Ishikawa (cell line): Measurements from ENCODE around the gene SLC8A1.

ENCODE experiments used
- CEBPB ChIP-seq: IDR thresholded peaks from 2 replicates; pipeline ENCODE4 v1.6.1; 2012
- CREB1 ChIP-seq: IDR thresholded peaks from 2 replicates; pipeline ENCODE4 v1.6.1; 2012; ENCODE audit warnings: low read depth
- EGR1 ChIP-seq: IDR thresholded peaks from 2 replicates; pipeline ENCODE4 v1.6.1; 2012
- EP300 ChIP-seq: IDR thresholded peaks from 2 replicates; pipeline ENCODE4 v1.6.1; 2012; ENCODE audit warnings: borderline replicate concordance
- FOXM1 ChIP-seq: IDR thresholded peaks from 2 replicates; pipeline ENCODE4 v1.6.1; 2012; ENCODE audit warnings: low read depth, borderline replicate concordance
- NFIC ChIP-seq: IDR thresholded peaks from 2 replicates; pipeline ENCODE4 v1.6.1; 2012
- RAD21 ChIP-seq: IDR thresholded peaks from 2 replicates; pipeline ENCODE4 v1.6.1; 2012; ENCODE audit warnings: low read depth
- TAF1 ChIP-seq: IDR thresholded peaks from 2 replicates; pipeline ENCODE4 v1.6.1; 2012; ENCODE audit warnings: low read depth, mild to moderate bottlenecking
- TCF12 ChIP-seq: IDR thresholded peaks from 2 replicates; pipeline ENCODE4 v1.6.1; 2012; ENCODE audit warnings: low read depth
- TEAD4 ChIP-seq: IDR thresholded peaks from 2 replicates; pipeline ENCODE4 v1.6.1; 2012
- YY1 ChIP-seq: IDR thresholded peaks from 2 replicates; pipeline ENCODE4 v1.6.1; 2012; ENCODE audit warnings: low read depth
- ZBTB7A ChIP-seq: IDR thresholded peaks from 2 replicates; pipeline ENCODE4 v1.6.1; 2012; ENCODE audit warnings: low read depth
- TF ChIP-seq, protein P1 (sequence below): IDR thresholded peaks from 2 replicates; pipeline ENCODE4 v1.6.1; 2012
- TF ChIP-seq, protein P2 (sequence below): IDR thresholded peaks from 2 replicates; pipeline ENCODE4 v1.6.1; 2012
- TF ChIP-seq, protein P3 (sequence below): IDR thresholded peaks from 2 replicates; pipeline ENCODE4 v1.6.1; 2012; ENCODE audit warnings: low read depth, mild to moderate bottlenecking

Gene SLC8A1

DNA sequence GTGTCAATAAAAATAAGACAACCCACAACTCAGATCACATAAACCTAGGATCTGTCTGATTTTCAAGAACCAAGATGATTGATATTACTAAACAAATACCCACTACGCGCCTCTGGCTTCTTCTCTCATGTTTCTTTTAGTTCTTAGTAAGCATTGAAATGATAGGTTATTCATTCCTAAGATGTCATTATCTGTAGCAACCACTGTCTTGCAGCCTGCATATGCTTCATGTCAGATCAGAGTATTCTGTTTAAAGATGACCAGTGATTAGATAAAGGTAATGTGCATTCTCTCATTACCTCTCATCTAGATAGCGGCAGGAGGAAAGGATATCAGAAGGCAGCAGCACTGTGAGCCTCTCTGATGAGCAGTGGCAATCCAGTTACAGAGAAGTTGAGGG is 112.9 kb downstream of the SLC8A1 start:
- TF ChIP-seq, protein P1, sequence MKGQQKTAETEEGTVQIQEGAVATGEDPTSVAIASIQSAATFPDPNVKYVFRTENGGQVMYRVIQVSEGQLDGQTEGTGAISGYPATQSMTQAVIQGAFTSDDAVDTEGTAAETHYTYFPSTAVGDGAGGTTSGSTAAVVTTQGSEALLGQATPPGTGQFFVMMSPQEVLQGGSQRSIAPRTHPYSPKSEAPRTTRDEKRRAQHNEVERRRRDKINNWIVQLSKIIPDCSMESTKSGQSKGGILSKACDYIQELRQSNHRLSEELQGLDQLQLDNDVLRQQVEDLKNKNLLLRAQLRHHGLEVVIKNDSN = no peak
- TF ChIP-seq EP300 (no peak), CEBPB (no peak), YY1 (no peak), TCF12 (no peak), TAF1 (no peak)

DNA sequence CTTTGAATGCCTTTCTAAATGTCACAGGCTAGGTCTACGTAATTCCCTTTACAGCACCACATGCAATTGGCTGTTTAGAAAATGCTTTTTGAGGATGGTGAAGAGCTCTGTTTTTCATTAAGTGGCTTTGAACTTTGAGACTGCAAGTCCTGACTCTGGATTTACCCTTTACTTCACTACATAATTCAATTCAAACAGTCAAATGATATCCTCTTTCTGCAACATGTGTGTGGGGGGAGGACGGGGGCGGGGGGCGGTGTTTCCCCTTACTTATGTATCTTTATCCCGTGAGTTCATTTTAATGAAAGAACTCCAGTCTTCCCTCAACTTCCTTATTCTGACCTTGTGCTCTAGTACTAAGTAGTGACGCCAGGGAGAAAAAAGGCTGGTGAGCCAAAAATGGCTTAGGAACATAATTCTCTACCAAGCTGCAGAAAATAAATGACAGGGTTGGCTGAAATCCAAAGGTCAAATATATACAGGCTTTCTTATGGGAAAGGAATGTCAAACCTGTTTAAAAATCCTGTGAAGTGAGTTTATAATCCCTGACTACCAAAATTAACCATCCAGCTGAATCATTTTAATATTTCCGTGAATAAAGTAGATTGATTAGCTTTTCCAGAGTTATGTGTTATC is 119.6 kb downstream of the SLC8A1 start:
- TF ChIP-seq EGR1 = no peak
- TF ChIP-seq CREB1 = no peak
- TF ChIP-seq, protein P2, sequence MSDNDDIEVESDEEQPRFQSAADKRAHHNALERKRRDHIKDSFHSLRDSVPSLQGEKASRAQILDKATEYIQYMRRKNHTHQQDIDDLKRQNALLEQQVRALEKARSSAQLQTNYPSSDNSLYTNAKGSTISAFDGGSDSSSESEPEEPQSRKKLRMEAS = no peak
- TF ChIP-seq YY1 = no peak
- TF ChIP-seq FOXM1 = no peak

DNA sequence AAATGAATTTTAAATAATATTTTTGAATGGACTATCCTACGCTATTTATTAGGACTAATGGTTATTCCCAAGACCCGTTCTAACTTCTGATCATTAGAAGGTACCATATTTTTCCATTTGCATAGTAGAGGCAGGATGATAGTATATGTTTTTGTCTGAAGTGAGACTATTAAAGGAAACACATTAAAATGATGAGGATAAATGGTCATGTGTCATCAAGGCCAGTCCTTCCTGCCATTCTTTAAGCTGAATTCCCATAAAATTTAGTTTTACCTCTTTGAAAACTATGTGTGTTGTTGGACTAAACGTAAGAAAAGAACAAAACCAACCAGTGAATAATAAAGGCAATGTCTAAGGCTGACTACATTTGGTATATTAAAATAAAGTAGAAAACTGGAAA is 121.8 kb downstream of the SLC8A1 start:
- TF ChIP-seq YY1 (no peak), NFIC (no peak), FOXM1 (no peak), TCF12 (no peak), EGR1 (no peak), EP300 (no peak), ZBTB7A (no peak), CREB1 (no peak), TAF1 (no peak), RAD21 (no peak), TEAD4 (no peak)
- TF ChIP-seq, protein P1 = no peak
- TF ChIP-seq, protein P3, sequence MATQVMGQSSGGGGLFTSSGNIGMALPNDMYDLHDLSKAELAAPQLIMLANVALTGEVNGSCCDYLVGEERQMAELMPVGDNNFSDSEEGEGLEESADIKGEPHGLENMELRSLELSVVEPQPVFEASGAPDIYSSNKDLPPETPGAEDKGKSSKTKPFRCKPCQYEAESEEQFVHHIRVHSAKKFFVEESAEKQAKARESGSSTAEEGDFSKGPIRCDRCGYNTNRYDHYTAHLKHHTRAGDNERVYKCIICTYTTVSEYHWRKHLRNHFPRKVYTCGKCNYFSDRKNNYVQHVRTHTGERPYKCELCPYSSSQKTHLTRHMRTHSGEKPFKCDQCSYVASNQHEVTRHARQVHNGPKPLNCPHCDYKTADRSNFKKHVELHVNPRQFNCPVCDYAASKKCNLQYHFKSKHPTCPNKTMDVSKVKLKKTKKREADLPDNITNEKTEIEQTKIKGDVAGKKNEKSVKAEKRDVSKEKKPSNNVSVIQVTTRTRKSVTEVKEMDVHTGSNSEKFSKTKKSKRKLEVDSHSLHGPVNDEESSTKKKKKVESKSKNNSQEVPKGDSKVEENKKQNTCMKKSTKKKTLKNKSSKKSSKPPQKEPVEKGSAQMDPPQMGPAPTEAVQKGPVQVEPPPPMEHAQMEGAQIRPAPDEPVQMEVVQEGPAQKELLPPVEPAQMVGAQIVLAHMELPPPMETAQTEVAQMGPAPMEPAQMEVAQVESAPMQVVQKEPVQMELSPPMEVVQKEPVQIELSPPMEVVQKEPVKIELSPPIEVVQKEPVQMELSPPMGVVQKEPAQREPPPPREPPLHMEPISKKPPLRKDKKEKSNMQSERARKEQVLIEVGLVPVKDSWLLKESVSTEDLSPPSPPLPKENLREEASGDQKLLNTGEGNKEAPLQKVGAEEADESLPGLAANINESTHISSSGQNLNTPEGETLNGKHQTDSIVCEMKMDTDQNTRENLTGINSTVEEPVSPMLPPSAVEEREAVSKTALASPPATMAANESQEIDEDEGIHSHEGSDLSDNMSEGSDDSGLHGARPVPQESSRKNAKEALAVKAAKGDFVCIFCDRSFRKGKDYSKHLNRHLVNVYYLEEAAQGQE = no peak
- TF ChIP-seq, protein P2 = no peak

DNA sequence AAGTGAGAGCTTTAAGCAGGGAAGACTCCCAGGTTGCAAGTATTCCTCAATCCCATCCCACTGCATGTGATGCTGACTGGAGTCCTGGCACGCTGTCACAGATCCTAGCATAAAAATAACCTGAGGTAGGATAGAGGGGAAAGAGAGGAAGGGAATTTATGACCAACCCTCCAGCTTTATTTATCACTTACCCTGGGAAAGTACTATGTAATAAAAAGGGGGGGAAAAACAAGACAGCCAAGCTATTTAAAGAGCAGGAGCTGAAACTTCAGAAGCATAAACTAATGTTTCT is 122.2 kb downstream of the SLC8A1 start:
- no peak for TF ChIP-seq EGR1
- no peak for TF ChIP-seq EP300
- no peak for TF ChIP-seq TEAD4
- TF ChIP-seq CREB1 = no peak
- TF ChIP-seq FOXM1 = no peak
- TF ChIP-seq ZBTB7A = no peak
- TF ChIP-seq YY1 = no peak
- TF ChIP-seq, protein P3 = no peak
- TF ChIP-seq NFIC = no peak

DNA sequence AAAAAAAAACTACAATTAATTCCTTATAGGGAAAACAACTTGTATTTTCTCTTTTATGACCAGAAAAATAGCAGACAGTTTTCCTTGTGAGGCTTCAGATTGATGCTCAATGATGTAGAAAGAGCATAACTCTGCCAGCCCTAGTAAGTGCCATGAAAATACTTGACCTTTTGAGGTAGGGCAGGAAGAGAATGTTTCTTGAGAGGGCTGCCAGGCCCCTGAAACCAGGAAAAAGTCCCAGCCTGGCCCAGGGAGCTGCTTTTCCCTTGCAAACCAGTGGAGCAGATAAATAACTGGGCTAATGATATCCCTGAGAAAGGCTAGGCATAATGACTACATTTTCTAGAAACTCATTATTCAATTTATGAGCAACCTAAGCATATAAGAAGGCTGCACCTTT is 126.8 kb downstream of the SLC8A1 start:
- TF ChIP-seq CEBPB (no peak), CREB1 (no peak), TEAD4 (no peak), TAF1 (no peak), ZBTB7A (no peak), YY1 (no peak), NFIC (no peak), EGR1 (no peak), FOXM1 (no peak), RAD21 (no peak), EP300 (no peak), TCF12 (no peak)
- TF ChIP-seq, protein P2 = no peak
- TF ChIP-seq, protein P1 = no peak
- TF ChIP-seq, protein P3 = no peak
